Daoy (cell line): ENCODE measurements around the gene SEPTIN11. TPM values are rescaled to one million over a fixed set of nuclear protein-coding genes. Genes with fewer than 3 reads are reported as not detected.

ENCODE experiments used
- DNase-seq: peaks from one replicate; pipeline ENCODE4 v3.0.0-alpha.2; 2015; ENCODE audit warnings: low read depth
- total RNA-seq: library from RNA; depleted of rRNA; stranded (reverse); fragments of >200 nt; shearing (Covaris generic); gene quantifications from 2 replicates; pipeline ENCODE4 v1.2.3, GENCODE V29; 2014

The SEPTIN11 gene
- total RNA-seq, 1 experiment from 2014 or later, result 34.4 TPM

GRCh38 chr4:76980261-76980660 lies 30.7 kb downstream of the SEPTIN11 start:
- DNase-seq, result no peak

DNA sequence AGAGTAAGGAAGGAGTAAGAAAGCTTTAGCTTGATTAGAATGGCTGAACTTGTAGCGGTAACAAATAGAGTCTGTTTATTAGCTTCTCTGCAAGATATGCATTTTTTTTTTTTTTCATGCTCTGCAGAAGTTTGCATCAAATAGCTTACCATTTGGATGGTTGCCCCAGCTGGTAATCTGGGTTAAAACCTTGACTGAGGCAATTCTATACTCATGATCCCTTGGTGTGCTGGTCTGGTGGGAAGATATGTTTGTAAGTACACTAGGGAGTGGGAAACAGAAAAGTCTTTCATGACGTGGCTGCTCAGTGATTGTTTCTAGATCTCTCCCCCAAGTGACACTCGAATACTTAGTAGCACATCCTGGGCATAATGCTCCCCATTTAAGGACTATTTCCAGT lies 32.1 kb downstream of the SEPTIN11 start:
- DNase-seq, result no peak

DNA sequence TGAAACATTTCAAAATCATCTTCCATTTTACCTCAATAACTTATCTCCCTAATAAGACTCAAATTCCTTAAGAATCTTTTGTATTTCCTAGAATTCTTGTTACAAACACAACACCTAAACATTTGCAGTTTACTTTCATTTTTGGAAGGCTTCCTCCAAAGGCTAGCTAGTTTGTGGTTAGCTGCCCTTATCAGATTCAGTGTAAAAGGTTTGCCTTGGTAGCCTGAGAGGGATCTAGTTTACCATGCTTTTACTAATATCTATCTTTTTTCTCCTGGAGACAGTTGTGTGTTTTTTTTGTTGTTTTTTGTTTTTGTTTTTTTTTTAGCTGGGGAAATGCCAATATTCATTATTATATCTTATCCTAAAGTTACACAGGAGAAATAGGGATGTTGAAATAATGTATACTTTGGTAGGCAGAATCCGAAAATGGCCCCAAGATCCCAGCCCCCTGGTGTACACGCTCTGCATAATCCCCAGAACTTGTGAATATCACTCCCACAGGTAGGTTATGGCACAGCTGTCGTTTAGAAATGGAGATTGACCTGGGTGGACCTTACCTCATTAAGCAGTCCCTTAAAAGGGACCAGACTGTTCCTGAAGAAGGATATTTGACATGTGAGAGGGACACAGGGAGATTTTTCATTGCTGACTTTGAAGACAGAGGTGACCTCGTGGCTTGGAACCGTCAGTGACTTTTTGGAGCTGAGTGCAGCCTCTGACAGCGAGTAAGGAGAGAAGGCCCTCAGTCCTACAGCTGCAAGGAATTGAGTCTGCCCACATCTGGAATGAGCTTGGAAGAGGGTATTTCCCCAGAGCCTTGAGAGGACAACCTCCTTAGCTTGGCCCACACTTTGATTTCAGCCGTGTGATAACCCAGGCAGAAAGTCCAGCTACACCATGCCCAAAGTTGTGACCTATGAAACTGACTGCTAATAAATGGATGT lies 33.4 kb downstream of the SEPTIN11 start:
- DNase-seq, result no peak

- DNase-seq, result no peak
These were observed 34.6 kb downstream of the SEPTIN11 start for GRCh38 chr4:76984127-76984526.

DNA sequence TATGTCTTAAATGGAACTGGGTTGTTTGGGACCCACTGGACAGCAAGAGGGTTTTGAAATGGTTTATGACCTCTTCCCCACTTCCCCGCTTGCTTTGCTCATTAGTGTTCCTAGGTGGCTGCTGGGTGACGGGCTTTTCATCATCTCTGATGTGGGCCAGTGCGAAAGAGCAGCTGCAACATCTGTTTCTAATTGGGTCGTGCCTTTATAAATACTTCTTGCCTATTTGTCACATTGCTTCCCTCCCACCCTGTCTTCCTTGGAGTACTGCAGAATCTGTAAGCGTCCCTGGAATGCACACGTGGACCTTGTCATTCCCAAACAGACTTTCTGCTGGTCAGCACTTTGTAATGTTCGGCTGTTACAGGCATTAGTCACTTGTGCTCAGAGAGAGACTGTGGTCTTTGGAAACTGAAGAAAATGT lies 35.2 kb downstream of the SEPTIN11 start:
- peak; percentile 84 for DNase-seq

DNA sequence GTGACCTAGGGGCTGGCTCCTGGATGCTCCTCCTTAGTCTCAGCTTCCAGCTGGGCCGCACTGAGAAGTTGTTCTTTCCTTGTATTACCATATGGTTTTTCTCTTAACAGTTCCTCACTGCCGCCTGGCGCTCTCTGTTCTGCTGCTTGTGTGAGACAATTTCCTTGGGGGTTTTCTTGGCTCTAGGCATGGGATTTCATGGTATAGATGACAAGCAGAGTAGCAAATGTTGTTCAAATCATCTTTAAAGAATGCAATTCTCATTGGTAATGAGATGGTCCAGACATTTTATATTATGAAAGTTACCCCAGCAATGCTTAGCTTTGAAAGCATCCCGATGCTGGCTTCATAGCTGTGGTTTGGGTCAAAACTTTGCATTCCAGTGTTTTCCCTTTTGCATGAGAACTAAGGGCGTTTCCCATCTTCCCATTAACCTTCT lies 37.6 kb downstream of the SEPTIN11 start:
- DNase-seq, result peak; percentile 60

GRCh38 chr4:76987685-76988084 lies 38.1 kb downstream of the SEPTIN11 start:
- no peak for DNase-seq

DNA sequence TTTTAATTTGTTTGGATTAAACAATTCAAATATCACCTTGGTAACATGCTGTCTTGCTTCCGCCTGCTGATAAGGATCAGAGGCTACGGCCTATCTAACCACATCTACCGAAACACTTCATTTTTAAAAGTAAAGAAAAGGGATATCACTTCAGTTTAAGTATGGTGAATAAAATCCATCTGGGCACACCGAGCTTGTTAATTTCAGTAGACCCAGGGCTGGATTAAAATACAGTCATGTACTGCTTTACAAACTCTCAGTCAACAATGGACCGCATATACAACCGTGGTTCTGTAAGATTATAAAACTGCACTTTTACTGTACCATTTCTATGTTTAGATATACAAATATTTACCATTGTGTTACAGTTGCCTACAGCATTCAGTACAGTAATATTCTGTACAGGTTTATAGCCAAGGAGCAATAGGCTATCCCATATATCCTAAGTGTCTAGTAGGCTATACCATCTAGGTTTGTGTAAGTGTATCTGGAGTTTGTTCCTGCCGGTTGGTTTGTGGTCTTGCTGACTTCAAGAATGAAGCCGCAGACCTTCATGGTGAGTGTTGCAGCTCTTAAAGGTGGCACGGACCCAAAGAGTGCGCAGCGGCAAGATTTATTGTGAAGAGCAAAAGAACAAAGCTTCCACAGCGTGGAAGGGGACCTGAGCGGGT lies 40.0 kb downstream of the SEPTIN11 start:
- no peak for DNase-seq

DNA sequence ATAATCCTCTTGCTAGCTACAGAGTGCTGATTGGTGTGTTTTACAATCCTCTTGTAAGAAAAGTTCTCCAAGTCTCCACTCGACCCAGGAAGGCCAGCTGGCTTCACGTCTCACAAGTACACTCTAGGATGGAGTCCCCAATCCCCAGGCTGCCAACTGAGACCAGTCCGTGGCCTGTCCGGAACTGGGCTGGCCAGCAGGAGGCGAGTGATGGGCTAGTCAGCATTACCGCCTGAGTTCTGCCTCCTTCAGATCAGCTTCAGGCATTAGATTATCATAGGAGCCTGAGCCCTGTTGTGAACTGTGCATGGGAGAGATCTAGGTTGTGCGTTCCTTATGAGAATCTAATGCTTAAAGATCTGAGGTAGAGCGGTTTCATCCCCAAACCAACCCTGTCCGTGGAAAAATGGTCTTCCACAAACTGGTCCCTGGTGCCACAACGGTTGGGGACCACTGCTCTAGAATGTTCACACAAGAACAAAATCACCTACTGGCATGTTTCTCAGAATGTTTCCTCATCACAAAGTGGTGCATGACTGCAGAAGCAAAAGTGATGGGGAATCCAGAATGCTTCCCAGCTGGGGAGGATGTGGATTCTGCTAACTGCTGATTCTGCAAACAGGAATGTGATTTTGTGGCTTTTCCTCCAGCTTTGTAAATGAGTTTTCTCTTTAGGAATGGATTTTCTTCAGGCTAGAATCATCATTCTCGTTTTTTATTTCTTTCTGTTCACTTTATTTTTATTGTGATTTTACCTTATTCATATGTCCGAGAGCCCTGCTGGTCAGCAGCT lies 40.9 kb downstream of the SEPTIN11 start:
- peak; percentile 55 for DNase-seq

- no peak for DNase-seq
These were observed 41.7 kb downstream of the SEPTIN11 start for GRCh38 chr4:76991161-76991660.

DNA sequence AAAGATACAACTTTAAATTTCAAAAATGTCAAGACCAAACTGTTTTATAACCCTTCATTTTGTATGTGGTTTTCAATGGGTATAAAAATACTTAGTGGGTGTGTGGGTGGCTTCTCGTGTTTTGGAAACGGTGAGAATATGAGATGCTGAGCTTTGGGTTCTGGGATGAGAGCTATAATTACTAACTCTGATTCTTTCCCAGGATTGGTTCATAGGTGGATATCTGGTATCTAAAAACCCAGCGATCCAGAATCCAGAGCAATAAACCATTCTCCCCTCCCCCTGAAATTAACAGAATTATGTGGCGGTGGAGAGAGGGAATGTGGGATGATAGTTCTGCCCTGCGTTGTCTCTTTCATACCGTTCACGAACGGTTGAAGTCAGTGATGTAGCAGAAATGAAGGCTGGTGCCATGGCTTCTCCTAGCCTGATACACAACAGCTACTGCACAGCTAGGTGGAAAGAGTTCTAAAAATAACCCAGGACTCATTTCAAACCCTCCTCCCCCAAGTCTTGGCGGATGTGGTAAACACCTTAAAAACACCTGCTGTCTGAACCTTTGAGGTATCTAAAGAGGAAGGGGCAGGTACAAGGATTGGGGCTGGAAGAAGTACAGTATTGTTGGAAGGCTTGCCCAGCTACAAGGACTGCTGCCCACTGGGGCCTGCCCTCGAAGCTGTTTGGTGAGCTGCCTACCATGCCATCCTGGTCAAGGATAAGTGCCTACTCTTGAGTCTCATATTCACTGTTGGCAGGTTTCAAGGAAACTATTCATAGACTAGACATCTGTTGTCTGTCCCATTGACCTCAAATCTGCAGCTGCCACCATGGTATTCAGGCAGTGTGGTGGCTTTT lies 44.5 kb downstream of the SEPTIN11 start:
- DNase-seq, result no peak

- no peak for DNase-seq
These were observed 46.2 kb downstream of the SEPTIN11 start for GRCh38 chr4:76995776-76996175.

DNA sequence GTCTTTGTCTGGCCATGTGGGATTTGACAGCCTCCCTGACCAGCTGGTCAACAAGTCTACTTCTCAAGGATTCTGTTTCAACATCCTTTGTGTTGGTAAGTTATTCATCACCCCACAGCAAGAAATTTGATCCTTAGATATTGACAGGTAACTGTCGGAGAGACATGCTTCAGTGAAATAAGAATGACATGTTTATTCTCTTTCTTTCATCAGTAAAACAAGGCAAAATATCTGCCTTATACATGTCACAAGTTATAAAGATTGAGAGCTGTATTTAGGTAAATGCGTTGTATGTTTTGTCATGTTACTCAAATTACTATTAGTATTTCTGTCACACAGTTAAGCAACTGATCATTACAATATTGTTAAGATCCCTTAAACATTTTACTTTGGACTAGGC lies 46.9 kb downstream of the SEPTIN11 start:
- DNase-seq, result no peak

GRCh38 chr4:76997077-76997476 lies 47.5 kb downstream of the SEPTIN11 start:
- no peak for DNase-seq

GRCh38 chr4:76997532-76997931 lies 48.0 kb downstream of the SEPTIN11 start:
- DNase-seq, result no peak

GRCh38 chr4:76998251-76998901 lies 48.8 kb downstream of the SEPTIN11 start:
- no peak for DNase-seq
